GM23248 (cell line): Measurements from ENCODE around the gene RAB3IL1. TPM values are rescaled to one million over a fixed set of nuclear protein-coding genes. Genes with fewer than 3 reads are reported as not detected.

ENCODE experiments used
- DNase-seq: peaks from one replicate; pipeline ENCODE4 v3.0.0-alpha.2; 2015
- H2AFZ ChIP-seq: fragments of 200-600 bp; sonication (generic); 2 replicates; pipeline ENCODE4 v1.6.1; 2016; ENCODE audit warnings: antibody characterized with exemption
- H3F3A ChIP-seq: fragments of 200-600 bp; sonication (generic); 2 replicates; pipeline ENCODE4 v1.6.1; 2016; ENCODE audit warnings: mild to moderate bottlenecking, antibody characterized with exemption, mixed run types; ENCODE audit not compliant: insufficient read depth
- H3K27ac ChIP-seq: fragments of 200-600 bp; sonication (generic); 2 replicates; pipeline ENCODE4 v1.5.1; 2016; ENCODE audit warnings: mild to moderate bottlenecking
- H3K27me3 ChIP-seq: fragments of 200-600 bp; sonication (generic); replicated peaks from 2 replicates; pipeline ENCODE4 v1.6.1; 2016; ENCODE audit warnings: mild to moderate bottlenecking; ENCODE audit not compliant: insufficient read depth
- H3K36me3 ChIP-seq: fragments of 200-600 bp; sonication (generic); 2 replicates; pipeline ENCODE4 v1.6.1; 2016; ENCODE audit warnings: low read depth, mild to moderate bottlenecking
- H3K4me1 ChIP-seq: fragments of 200-600 bp; sonication (generic); 2 replicates; pipeline ENCODE4 v1.6.1; 2016; ENCODE audit warnings: mild to moderate bottlenecking; ENCODE audit not compliant: insufficient read depth
- H3K4me2 ChIP-seq: fragments of 200-600 bp; sonication (generic); one replicate; pipeline ENCODE4 v1.6.1; 2016; ENCODE audit warnings: mild to moderate bottlenecking; ENCODE audit not compliant: unreplicated experiment
- H3K4me3 ChIP-seq: fragments of 200-600 bp; sonication (generic); 2 replicates; pipeline ENCODE4 v1.5.1; 2016; ENCODE audit warnings: mild to moderate bottlenecking
- H3K79me2 ChIP-seq: fragments of 200-600 bp; sonication (generic); 2 replicates; pipeline ENCODE4 v1.6.1; 2016; ENCODE audit warnings: mild to moderate bottlenecking; ENCODE audit not compliant: insufficient read depth
- H3K9ac ChIP-seq: fragments of 200-600 bp; sonication (generic); 2 replicates; pipeline ENCODE4 v1.6.1; 2016; ENCODE audit warnings: mild to moderate bottlenecking
- H3K9me2 ChIP-seq: fragments of 200-600 bp; sonication (generic); 2 replicates; pipeline ENCODE4 v1.6.1; 2016; ENCODE audit warnings: mixed run types, mild to moderate bottlenecking, moderate library complexity; ENCODE audit not compliant: insufficient read depth
- H3K9me3 ChIP-seq: fragments of 200-600 bp; sonication (generic); one replicate; pipeline ENCODE4 v1.6.1; 2017; ENCODE audit warnings: low read depth
- H4K20me1 ChIP-seq: fragments of 200-600 bp; sonication (generic); 2 replicates; pipeline ENCODE4 v1.6.0; 2016; ENCODE audit not compliant: insufficient read depth
- EZH2 ChIP-seq: fragments of 200-600 bp; sonication (generic); IDR thresholded peaks from 2 replicates; pipeline ENCODE4 v1.6.1; 2018; ENCODE audit warnings: antibody characterized with exemption, mild to moderate bottlenecking; ENCODE audit not compliant: insufficient read depth, poor library complexity, severe bottlenecking
- EZH2phosphoT487 ChIP-seq: fragments of 200-600 bp; sonication (generic); IDR thresholded peaks from 2 replicates; pipeline ENCODE4 v1.6.1; 2018; ENCODE audit warnings: antibody characterized with exemption, moderate library complexity, mild to moderate bottlenecking, low read depth; ENCODE audit not compliant: insufficient read depth
- WGBS, 2 experiments: methylation state at CpG; one replicate each; pipeline ENCODE4 v1.1.6; 2015 to 2017; ENCODE audit warnings: low lambda C conversion rate in 2 of 2, low coverage in 1 of 2; ENCODE audit errors: missing lambda C conversion rate in 2 of 2; 5-methylcytosine and 5-hydroxymethylcytosine counted together
- in situ Hi-C: fragments of 300-500 bp; cut with MboI; formaldehyde crosslinking; loops from 2 replicates; pipeline ENCODE4 v1.15.0; 2020
- polyA plus RNA-seq: library from polyadenylated mRNA; unstranded; fragments of >200 nt; fragmentation: Nextera tagmentation; extraction: Ambion mirVana; gene quantifications from 2 replicates; pipeline ENCODE4 v1.2.1, GENCODE V29; 2016
- total RNA-seq: library from RNA; depleted of rRNA; stranded (reverse); fragments of >200 nt; shearing (Covaris generic); gene quantifications from 2 replicates; pipeline ENCODE4 v1.2.3, GENCODE V29; 2014

The RAB3IL1 gene
- total and polyA plus RNA-seq, 2 experiments from 2014 or later, result 3.3 to 6.6 TPM

- WGBS, 2 experiments, result 92% methylated on average over 20 of the region's 20 CpGs
- Histone ChIP-seq H3K9ac (no peak overlapping the region), H3K9me2 (no peaks in the 10 kb centered on the region), H3K4me2 (no peak overlapping the region), H3K79me2 (no peaks in the 10 kb centered on the region), H4K20me1 (no peaks in the 10 kb centered on the region), H3K36me3 (peaks cover 4% of the 10 kb centered on the region; the same call in 1 of the 2 replicates), H2AFZ (no peak overlapping the region), H3K4me3 (no peak overlapping the region), H3K27ac (no peak overlapping the region), H3K9me3 (no peaks in the 10 kb centered on the region), H3K27me3 (no peaks in the 10 kb centered on the region), H3F3A (peaks cover 14% of the 10 kb centered on the region; the same call in 1 of the 2 replicates), H3K4me1 (peaks cover 4% of the 10 kb centered on the region; the same call in 1 of the 2 replicates)
- in situ Hi-C loops, result no loop called here
- no peak for DNase-seq
- no peak for TF ChIP-seq EZH2phosphoT487
- TF ChIP-seq EZH2, result no peak
Measured at GRCh38 chr11:61872935-61873565, 44.3 kb downstream of the RAB3IL1 start.

GRCh38 chr11:61871158-61871597 is 46.2 kb downstream of the RAB3IL1 start:
- H3K4me3 ChIP-seq, result no peak overlapping the region
- TF ChIP-seq EZH2phosphoT487, result no peak
- no peak for TF ChIP-seq EZH2
- H3K4me2 ChIP-seq, result peak overlapping the region; percentile 88
- peak overlapping the region; percentile 31; the same call in 1 of the 2 replicates for H3K27ac ChIP-seq
- H4K20me1 ChIP-seq, result no peaks in the 10 kb centered on the region
- peak overlapping the region; percentile 60 for H3K9ac ChIP-seq
- no peaks in the 10 kb centered on the region for H3K9me2 ChIP-seq
- H2AFZ ChIP-seq, result peak overlapping the region; percentile 88
- no peaks in the 10 kb centered on the region for H3K27me3 ChIP-seq
- peak; percentile 93 for DNase-seq
- in situ Hi-C loops, result no loop called here
- peaks cover 4% of the 10 kb centered on the region; the same call in 1 of the 2 replicates for H3K4me1 ChIP-seq
- peaks cover 4% of the 10 kb centered on the region; the same call in 1 of the 2 replicates for H3K36me3 ChIP-seq
- no peaks in the 10 kb centered on the region for H3K9me3 ChIP-seq
- no peaks in the 10 kb centered on the region for H3K79me2 ChIP-seq
- peaks cover 14% of the 10 kb centered on the region; the same call in 1 of the 2 replicates for H3F3A ChIP-seq
- WGBS, 2 experiments, result 2 to 4% methylated on average over 20 to 22 of the region's 24 CpGs

- H3K9me2 ChIP-seq, result no peaks in the 10 kb centered on the region
- WGBS, 2 experiments, result 29 to 31% methylated on average over 9 to 10 of the region's 10 CpGs
- H3K27me3 ChIP-seq, result no peaks in the 10 kb centered on the region
- no peaks in the 10 kb centered on the region for H3K79me2 ChIP-seq
- H3K4me2 ChIP-seq, result peak overlapping the region; percentile 88
- H2AFZ ChIP-seq, result peak overlapping the region; percentile 88
- H3K9ac ChIP-seq, result peak overlapping the region; percentile 39
- H3K9me3 ChIP-seq, result no peaks in the 10 kb centered on the region
- peaks cover 4% of the 10 kb centered on the region; the same call in 1 of the 2 replicates for H3K4me1 ChIP-seq
- peaks cover 4% of the 10 kb centered on the region; the same call in 1 of the 2 replicates for H3K36me3 ChIP-seq
- TF ChIP-seq EZH2 (no peak), EZH2phosphoT487 (no peak)
- peaks cover 14% of the 10 kb centered on the region; the same call in 1 of the 2 replicates for H3F3A ChIP-seq
- H4K20me1 ChIP-seq, result no peaks in the 10 kb centered on the region
- H3K4me3 ChIP-seq, result no peak overlapping the region
- in situ Hi-C loops, result no loop called here
- DNase-seq, result peak; percentile 37
- 0 out of 2 replicates have a peak overlapping the region, but pooled peaks have one; percentile 31 for H3K27ac ChIP-seq
Measured at GRCh38 chr11:61870541-61871031, 46.8 kb downstream of the RAB3IL1 start.

GRCh38 chr11:61869708-61870451 is 47.5 kb downstream of the RAB3IL1 start:
- no peak overlapping the region for H3K4me2 ChIP-seq
- no peaks in the 10 kb centered on the region for H3K79me2 ChIP-seq
- WGBS, 2 experiments, result 82 to 83% methylated on average over 18 to 21 of the region's 21 CpGs
- H3F3A ChIP-seq, result peaks cover 14% of the 10 kb centered on the region; the same call in 1 of the 2 replicates
- no peak overlapping the region for H3K27ac ChIP-seq
- H3K9me2 ChIP-seq, result no peaks in the 10 kb centered on the region
- DNase-seq, result no peak
- no peak overlapping the region for H3K4me3 ChIP-seq
- in situ Hi-C loops, result no loop called here
- peaks cover 2% of the 10 kb centered on the region; the same call in 1 of the 2 replicates for H3K36me3 ChIP-seq
- no peak for TF ChIP-seq EZH2phosphoT487
- TF ChIP-seq EZH2, result no peak
- no peak overlapping the region for H3K9ac ChIP-seq
- no peak overlapping the region for H2AFZ ChIP-seq
- peaks cover 4% of the 10 kb centered on the region; the same call in 1 of the 2 replicates for H3K4me1 ChIP-seq
- H4K20me1 ChIP-seq, result no peaks in the 10 kb centered on the region
- no peaks in the 10 kb centered on the region for H3K9me3 ChIP-seq
- no peaks in the 10 kb centered on the region for H3K27me3 ChIP-seq
